Choroid plexus epithelial cell (primary cell): ENCODE data around the gene SATB2.
A peak's percentile ranks its signal among the peaks of the same experiment; 100 is the strongest.

ENCODE experiments used
- DNase-seq: peaks from one replicate; pipeline ENCODE4 v3.0.0-alpha.2; 2010; ENCODE audit warnings: low read depth
- H3K4me3 ChIP-seq: 2 replicates; pipeline ENCODE4 v1.5.1; 2011; ENCODE audit warnings: low read depth, mild to moderate bottlenecking, control low read depth, low read length, moderate library complexity
- CTCF ChIP-seq: conservative IDR thresholded peaks from 2 replicates; pipeline ENCODE4 v1.5.1; 2011; ENCODE audit warnings: low read depth, mild to moderate bottlenecking, control low read depth, inconsistent platforms, low read length, moderate library complexity

SATB2 gene

GRCh38 chr2:199424160-199424559, 33.6 kb downstream of the SATB2 start:
- no peak overlapping the region for H3K4me3 ChIP-seq
- no peak for DNase-seq
- TF ChIP-seq CTCF = no peak

GRCh38 chr2:199419428-199419827, 38.3 kb downstream of the SATB2 start:
- no peak overlapping the region for H3K4me3 ChIP-seq
- TF ChIP-seq CTCF = no peak
- DNase-seq = no peak

- H3K4me3 ChIP-seq = no peak overlapping the region
- no peak for DNase-seq
- no peak for TF ChIP-seq CTCF
Measured at GRCh38 chr2:199414465-199414864, 43.3 kb downstream of the SATB2 start.

GRCh38 chr2:199414001-199414400, 43.7 kb downstream of the SATB2 start:
- DNase-seq = no peak
- no peak for TF ChIP-seq CTCF
- no peak overlapping the region for H3K4me3 ChIP-seq

GRCh38 chr2:199409759-199410529, 47.8 kb downstream of the SATB2 start:
- peak; percentile 8 for DNase-seq
- no peak for TF ChIP-seq CTCF

GRCh38 chr2:199407421-199407820, 50.3 kb downstream of the SATB2 start:
- no peak for TF ChIP-seq CTCF
- H3K4me3 ChIP-seq = no peak overlapping the region
- DNase-seq = no peak

More at GRCh38 chr2:199409759-199410529, 47.8 kb downstream of the SATB2 start:
- H3K4me3 ChIP-seq = no peak overlapping the region

GRCh38 chr2:199405241-199405640, 52.5 kb downstream of the SATB2 start:
- peak; percentile 60 for TF ChIP-seq CTCF
- peak; percentile 51 for DNase-seq
- H3K4me3 ChIP-seq = no peak overlapping the region
